Stimulated activated CD8-positive, alpha-beta memory T cell treated with anti-CD3 and anti-CD28 coated beads, Interleukin-7, amount 100 ng/mL, for 24 hours (primary cell): ENCODE data around the gene CHAT.
"Not testable (repeated sequence)": the region's sequence is repeated elsewhere in the genome, so short reads cannot be mapped to it uniquely, and the experiment has no call there.

Experiments
- DNase-seq: peaks from one replicate; pipeline ENCODE4 v3.0.0-alpha.2; 2020; ENCODE audit warnings: low read depth

Gene CHAT

GRCh38 chr10:49653273-49653929 lies 39.6 kb downstream of the CHAT start:
- DNase-seq = no peak

GRCh38 chr10:49654036-49654693 lies 40.3 kb downstream of the CHAT start:
- no peak for DNase-seq

DNA sequence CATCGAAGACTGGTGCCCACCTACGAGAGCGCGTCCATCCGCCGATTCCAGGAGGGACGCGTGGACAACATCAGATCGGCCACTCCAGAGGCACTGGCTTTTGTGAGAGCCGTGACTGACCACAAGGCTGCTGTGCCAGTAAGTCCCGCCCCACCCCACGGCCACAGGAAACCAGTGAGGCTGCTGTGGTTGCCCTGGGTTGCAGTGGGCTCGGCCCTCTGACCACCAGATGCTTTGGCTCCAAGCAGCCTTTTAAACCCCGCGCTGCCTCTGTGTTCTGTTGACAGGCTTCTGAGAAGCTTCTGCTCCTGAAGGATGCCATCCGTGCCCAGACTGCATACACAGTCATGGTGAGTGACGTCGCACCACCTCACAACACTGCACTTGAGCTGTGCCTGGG lies 41.3 kb downstream of the CHAT start:
- DNase-seq = no peak

DNA sequence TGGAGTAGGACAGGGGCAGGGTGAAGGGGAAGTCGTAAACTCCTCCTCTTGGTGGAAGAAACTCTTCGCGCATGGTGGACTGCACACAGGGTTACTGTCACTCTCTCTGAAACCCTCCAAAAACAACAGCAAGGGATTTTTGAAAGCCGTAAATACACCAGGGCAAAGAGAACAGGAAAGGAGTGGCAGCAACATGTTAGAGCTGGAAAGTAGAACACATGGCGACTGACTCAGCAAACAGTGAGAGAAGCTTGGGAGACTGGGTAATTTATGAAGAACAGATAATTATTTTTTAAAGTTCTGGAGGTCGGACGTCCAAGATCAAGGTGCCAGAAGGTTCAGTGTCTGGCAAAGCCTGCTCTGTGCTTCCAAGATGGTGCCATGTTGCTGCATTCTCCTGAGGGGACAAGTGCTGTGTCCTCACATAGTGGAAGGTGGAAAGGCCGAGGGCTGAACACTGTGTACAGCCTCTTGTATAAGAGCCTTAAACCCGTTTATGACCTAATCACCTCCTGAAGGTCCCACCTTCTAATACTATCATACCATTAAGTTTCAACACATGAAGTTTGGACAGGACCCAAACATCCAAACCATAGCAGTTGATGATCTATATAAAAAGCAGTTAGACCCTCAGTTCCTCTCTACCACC lies 43.1 kb downstream of the CHAT start:
- DNase-seq = no peak

DNA sequence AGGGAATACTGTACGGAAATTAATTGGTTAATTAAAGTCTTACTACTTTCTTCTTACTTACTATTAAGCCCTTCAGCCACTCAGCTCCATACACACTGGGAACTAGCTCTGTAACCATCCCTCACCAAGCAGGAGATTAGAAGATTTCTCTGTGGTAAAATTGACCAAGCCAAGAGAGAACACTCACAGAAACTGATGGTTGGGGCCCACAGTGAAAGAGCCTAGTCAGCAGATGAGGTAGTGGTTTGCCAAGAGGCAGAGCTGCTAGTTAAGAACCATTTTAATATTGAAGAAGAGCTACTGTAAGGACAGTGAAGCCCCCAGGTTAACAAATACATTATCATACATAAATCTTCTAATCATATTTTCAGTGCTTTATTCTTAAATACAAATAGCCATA lies 43.8 kb downstream of the CHAT start:
- DNase-seq = no peak

- DNase-seq = no peak
Measured at GRCh38 chr10:49661140-49661856, 47.5 kb downstream of the CHAT start.

DNA sequence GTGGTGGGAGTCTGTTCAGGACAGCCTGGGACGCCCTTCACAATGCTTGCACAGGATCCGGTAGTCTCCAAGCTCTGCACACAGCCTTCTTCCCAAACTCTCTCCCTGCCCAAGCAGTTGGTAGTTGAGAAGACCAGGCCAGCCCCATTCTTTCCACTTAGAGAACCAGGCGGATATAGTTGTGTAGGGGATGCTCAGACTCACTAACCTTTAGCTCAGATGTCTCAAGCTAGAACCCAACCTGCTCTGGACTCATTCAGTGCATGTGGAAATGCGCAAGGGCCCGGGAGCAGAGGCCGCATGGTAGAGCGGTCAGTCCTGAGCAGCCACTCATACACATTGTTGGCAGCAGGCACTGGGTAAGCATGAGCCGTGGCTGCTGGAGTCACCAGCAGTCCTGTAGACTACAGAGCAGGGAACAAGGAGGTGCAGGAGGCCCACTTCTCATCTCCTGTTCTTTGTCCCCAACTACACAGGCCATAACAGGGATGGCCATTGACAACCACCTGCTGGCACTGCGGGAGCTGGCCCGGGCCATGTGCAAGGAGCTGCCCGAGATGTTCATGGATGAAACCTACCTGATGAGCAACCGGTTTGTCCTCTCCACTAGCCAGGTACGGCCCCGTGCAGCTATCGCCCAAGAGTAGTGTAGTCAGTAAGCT lies 48.5 kb downstream of the CHAT start:
- DNase-seq = no peak

GRCh38 chr10:49663596-49663995 lies 49.8 kb downstream of the CHAT start:
- DNase-seq = no peak

DNA sequence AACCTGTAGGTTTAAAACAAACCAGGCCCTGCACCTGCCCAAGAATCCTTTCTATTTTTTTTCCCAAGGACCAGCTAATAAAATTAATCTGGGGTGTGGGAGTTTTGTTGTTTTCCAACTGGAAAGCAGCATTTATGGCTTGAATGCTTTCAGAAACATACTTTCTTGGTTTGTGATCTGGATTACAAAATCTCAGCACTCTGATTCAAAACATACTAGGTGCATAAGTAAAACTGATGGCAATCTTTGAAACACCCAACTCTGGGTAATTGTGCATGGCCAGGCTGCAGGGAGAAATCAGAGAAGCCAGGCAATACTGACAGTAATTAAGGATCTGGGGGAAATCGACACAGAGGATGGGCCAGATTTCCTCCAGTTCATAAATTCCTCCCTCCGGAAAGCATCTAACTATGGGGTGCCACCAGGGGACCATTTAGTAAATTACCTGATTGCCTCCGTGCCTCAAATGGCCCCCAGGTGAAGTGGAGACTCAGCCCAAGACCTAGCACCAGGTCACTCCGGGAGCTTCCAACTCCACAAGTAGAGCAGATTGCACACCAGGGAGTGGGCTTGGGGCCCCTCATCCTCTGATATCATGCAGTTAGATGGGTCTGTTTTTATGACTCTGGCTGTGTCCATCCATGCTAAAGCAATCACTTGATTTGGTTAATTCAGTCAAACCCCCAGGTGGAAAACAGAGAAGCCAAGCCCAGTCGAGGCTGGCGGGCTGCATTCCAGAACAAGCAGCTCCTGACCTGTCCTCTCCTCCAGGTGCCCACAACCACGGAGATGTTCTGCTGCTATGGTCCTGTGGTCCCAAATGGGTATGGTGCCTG lies 50.4 kb downstream of the CHAT start:
- DNase-seq = no peak

- no peak for DNase-seq
Measured at GRCh38 chr10:49664842-49665355, 51.1 kb downstream of the CHAT start.

DNA sequence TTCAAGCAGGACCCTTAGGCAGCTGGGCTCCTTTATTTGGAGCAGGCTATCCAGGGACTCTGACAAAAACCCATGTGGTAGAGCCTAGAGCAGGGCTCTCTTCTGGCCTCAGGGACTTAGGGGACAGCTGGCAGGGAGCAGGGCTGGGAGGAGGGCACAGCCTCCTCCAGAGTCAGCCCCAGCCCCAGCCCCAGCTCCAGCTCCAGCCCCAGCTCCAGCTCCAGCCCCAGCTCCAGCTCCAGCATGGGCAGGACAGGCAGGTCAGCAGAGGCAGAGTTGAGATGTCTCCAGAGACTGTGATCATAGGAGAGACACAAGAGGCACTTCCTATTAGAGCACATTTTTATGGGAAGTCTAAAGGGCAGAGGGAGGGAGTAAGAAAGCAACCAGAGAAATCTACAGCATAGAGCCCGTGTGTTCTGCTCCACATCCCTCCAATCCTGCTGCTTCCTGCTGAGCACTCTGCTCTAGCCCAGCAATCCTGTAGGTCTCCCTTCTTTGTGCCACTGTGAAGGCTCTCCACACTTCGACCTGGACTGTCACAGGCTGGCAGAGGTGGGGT lies 52.3 kb downstream of the CHAT start:
- no peak for DNase-seq

DNA sequence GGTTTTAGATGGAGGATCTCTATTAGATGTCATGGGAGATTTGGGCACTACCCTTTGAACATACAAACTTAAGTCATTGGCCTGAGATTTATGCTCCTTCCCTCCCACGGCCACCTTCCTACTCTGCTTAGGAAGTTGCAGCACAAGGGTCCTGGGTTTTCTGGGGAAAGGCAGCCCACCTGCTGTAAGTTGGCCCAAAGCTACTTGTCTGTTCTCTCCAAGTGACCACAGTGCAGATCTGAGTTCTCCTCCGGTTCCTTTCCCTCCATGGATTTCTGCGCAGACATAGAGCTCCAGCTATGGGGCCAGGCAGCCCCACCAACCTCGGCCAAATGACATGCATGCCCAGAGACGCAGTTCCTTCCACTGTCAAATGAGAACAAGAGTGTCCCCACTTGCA lies 52.8 kb downstream of the CHAT start:
- no peak for DNase-seq

DNA sequence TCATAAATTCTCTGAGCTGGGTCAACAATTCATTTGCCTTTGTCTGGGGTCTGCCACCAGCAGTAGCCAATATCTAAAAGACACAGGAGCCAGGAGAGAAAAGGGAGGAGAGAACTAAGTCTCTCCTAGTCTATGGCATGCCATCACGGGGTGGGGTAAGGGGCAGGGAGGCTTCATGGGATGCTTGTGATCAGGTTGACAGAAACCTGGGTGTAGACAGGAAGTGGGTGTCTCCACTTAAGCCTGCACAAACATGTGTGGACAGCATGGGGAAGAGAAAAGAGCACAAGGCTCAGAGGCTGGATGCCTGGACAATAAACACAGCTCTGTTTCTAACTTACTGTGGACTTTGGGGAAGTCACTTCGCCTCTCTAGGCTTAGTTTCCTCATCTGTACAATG lies 54.2 kb downstream of the CHAT start:
- DNase-seq = no peak

- DNase-seq = no peak
Measured at GRCh38 chr10:49668684-49669083, 54.8 kb downstream of the CHAT start.

GRCh38 chr10:49678827-49679479 lies 65.1 kb downstream of the CHAT start:
- no peak for DNase-seq

DNA sequence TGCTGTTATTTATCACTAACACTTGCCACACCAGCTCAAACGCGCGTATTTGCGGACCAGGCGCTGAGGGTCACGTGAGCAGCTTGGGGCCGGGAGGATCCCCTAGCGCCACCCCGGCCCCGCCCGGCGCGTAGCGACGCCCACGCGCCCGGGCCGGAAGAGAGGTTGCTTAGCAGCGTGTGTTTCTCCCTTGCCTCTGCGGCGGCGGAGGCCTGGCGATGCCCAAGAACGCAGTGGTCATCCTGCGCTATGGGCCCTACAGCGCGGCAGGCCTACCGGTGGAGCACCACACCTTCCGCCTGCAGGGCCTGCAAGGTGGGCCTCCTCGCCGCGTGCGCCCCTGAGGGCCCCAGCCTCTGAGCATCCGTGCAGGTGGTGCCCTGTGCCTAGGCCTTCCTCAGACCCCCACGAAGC lies 65.7 kb downstream of the CHAT start, which contains the start of gene C10orf53:
Gene C10orf53 (plus strand): TSS at position 172 of the 414 bp plus-strand sequence. CDS start 47 bp downstream, at position 219.
- no peak for DNase-seq

DNA sequence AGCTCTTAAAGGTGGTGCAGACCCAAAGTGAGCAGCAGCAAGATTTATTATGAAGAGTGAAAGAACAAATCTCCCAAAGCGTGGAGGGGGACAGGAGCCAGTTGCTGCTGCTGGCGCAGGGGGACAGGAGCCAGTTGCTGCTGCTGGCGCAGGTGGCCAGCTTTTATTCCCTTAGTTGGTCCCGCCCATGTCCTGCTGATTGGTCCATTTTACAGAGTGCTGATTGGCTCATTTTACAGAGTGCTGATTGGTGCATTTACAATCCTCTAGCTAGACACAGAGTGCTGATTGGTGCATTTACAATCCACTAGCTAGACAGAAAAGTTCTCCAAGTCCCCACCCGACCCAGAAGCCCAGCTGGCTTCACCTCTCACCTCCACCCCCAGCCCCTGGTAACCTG lies 68.6 kb downstream of the CHAT start:
- not testable (repeated sequence) for DNase-seq

- DNase-seq = no peak
Measured at GRCh38 chr10:49682879-49683278, 69.0 kb downstream of the CHAT start.

GRCh38 chr10:49686651-49687050 lies 72.8 kb downstream of the CHAT start:
- no peak for DNase-seq

DNA sequence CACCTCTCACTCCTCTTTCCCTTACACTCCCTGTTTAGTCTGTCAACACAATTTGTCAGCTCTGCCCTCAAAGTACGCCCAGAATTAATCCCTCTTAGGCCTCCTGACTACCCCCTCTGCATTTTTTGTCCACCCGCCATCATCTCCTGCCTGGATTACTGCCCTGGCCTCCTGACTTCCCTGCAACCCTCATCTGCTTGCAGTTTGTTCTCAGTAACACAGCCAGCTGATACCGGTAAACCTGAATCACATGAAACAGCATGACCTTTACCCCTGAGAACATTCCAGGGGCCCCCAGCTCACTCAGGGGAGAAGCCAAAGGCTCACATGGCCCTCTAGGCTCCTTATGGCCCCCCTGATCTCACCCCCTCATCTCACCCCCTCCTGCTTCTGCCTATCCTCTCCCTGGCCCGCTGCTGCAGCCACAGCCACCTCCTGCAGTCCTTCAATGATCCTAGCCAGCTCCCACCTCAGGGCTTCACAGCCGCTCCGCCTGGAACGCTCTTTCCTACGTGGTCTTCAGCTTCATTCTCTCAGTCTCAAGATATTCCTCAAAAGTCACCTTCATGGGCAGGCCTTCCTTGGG lies 74.5 kb downstream of the CHAT start:
- DNase-seq = no peak
